Pancreas (tissue), 10 donors: ENCODE measurements around the gene TRIM3. TPM values are rescaled to one million over a fixed set of nuclear protein-coding genes. Genes with fewer than 3 reads are reported as not detected.
A peak's percentile ranks its signal among the peaks of the same experiment; 100 is the strongest.

Experiments
- ATAC-seq, 4 donors: fragments of 200-7000 bp; cut with Tn5 transposase; one replicate each; pipeline versions ENCODE4 v1.8.0 to v1.9.1; 2020; ENCODE audit warnings: mild to moderate bottlenecking in 4 of 4, moderate library complexity in 4 of 4
- DNase-seq, 6 donors: peaks; one replicate each; pipeline ENCODE4 v3.0.0-alpha.2; 2020
- FAIRE-seq: peaks from 2 replicates; lab custom pipeline; 2012; peaks lifted over from hg19 to GRCh38; lab: Jason Lieb, UNC
- H3K27ac ChIP-seq, 4 donors: fragments of 200-600 bp; sonication (generic); 1 replicate in 3 of 4; 2 replicates in 1 of 4; pipeline versions ENCODE4 v1.5.0 to v1.8.0; 2020
- H3K27me3 ChIP-seq, 4 donors: fragments of 200-600 bp; one replicate each; pipeline ENCODE4 v1.8.0; 2021
- H3K36me3 ChIP-seq, 3 donors: fragments of 200-600 bp; sonication (generic) in 1 of 3; one replicate each; pipeline versions ENCODE4 v1.5.0 to v1.8.0; 2020 to 2021
- H3K4me1 ChIP-seq, 3 donors: fragments of 200-600 bp; one replicate each; pipeline ENCODE4 v1.8.0; 2021
- H3K4me3 ChIP-seq, 4 donors: fragments of 200-600 bp; sonication (generic) in 2 of 4; one replicate each; pipeline versions ENCODE4 v1.5.0 to v1.8.0; 2020 to 2021
- H3K9me3 ChIP-seq, 4 donors: fragments of 200-600 bp; one replicate each; pipeline ENCODE4 v1.8.0; 2021
- CTCF ChIP-seq, 4 donors: fragments of 200-600 bp; sonication (generic) in 3 of 4; IDR thresholded peaks; one replicate each; pipeline versions ENCODE4 v1.5.0 to v1.8.0; 2021; ENCODE audit warnings: antibody characterized with exemption in 4 of 4
- WGBS, 2 donors: extraction: QIAGEN DNeasy Blood & Tissue Kit; methylation state at CpG; one replicate each; pipeline ENCODE4 v1.1.7; 2013; 5-methylcytosine and 5-hydroxymethylcytosine counted together
- intact Hi-C, 3 donors: fragments of 100-400 bp; cut with DNase I; formaldehyde crosslinking; loops; one replicate each; pipeline versions ENCODE4 v1.11.1 to v1.14.2; 2022
- polyA plus RNA-seq, 2 donors: library from polyadenylated mRNA; stranded (reverse); fragments of 200-250 nt; gene quantifications; one replicate each; pipeline ENCODE4 v1.2.3, GENCODE V29; 2013
- total RNA-seq, 6 donors: library from RNA; stranded (reverse); fragmentation: NEBNext Ultra II Directional in 4 of 6; extraction: Animal tissue kit (Norgen Biotek cat#: 25700) in 4 of 6; gene quantifications; one replicate each; pipeline versions ENCODE4 v1.2.1 to v1.2.4, GENCODE V29; 2021 to 2023
- donor health status: healthy with polysubstance abuse.
- donor health status: DM: no; HTN: no; CAD: no; lungs with moderate emphysema.
- donor health status: DM: no; HTN: no; CAD: no.
- donor health status: control.
- donor health status: control.
- donor health status: Bipolar disorder and iron deficiency.
- donor health status: DM: yes; HTN: yes; CAD: no.
- donor health status: DM: no; HTN: no; CAD: no.
- donor health status: DM: no; HTN: no; CAD: no.
- donor health status: DM: yes; HTN: yes; CAD: no.

Gene TRIM3
- total and polyA plus RNA-seq, 8 donors, result 5.2 to 30.8 (median 7.6) TPM

- peaks cover 16 to 24% (median 21%) of the 10 kb centered on the region in 3 donors for H3K4me1 ChIP-seq
- peak; percentile 94 to 99 (median 98) for DNase-seq
- peak; percentile 83 for FAIRE-seq
- H3K27ac ChIP-seq, result peak within 1 kb of the TSS; percentile 87 to 94 (median 91)
- intact Hi-C loops, result no loop called here
- H3K27me3 ChIP-seq, result no peaks in the 10 kb centered on the region
- peak within 1 kb of the TSS; percentile 64 to 81 (median 77) for H3K4me3 ChIP-seq
- ATAC-seq, result peak; percentile 96 to 99 (median 98)
- no peak for TF ChIP-seq CTCF (IDR thresholded peaks at IDR 0.05)
- H3K9me3 ChIP-seq, result no peaks in the 10 kb centered on the region
- 0 to 1% methylated on average over 63 to 66 of the region's 66 CpGs for WGBS, 2 donors
- H3K36me3 ChIP-seq, result peaks cover 0 to 22% (median 14%) of the 10 kb centered on the region in 3 donors
These were observed 7.5 kb upstream of the TRIM3 start, which contains the start of the genes ARFIP2 and TIMM10B for GRCh38 chr11:6481012-6481923. ARFIP2 (minus strand) TSS chr11:6481331; CDS start chr11:6480421, 910 bp downstream. TIMM10B (plus strand) TSS chr11:6481501; CDS start chr11:6481517, 16 bp downstream.

- peak overlapping the region; percentile 64 to 81 (median 77) for H3K4me3 ChIP-seq
- H3K27ac ChIP-seq, result peak overlapping the region; percentile 87 to 94 (median 91)
- peaks cover 16 to 27% (median 24%) of the 10 kb centered on the region in 3 donors for H3K4me1 ChIP-seq
- DNase-seq, result no peak
- no peaks in the 10 kb centered on the region for H3K9me3 ChIP-seq
- H3K36me3 ChIP-seq, result peaks cover 0 to 22% (median 14%) of the 10 kb centered on the region in 3 donors
- intact Hi-C loops, result no loop called here
- no peak for FAIRE-seq
- TF ChIP-seq CTCF (IDR thresholded peaks at IDR 0.05), result no peak
- H3K27me3 ChIP-seq, result no peaks in the 10 kb centered on the region
- WGBS, 2 donors, result 21 to 26% methylated on average over 9 of the region's 9 CpGs
- ATAC-seq, result no peak
These were observed 6.7 kb upstream of the TRIM3 start for GRCh38 chr11:6480299-6480914.

- intact Hi-C loops, result no loop called here
These were observed 2.8 kb upstream of the TRIM3 start for GRCh38 chr11:6476571-6476970.

GRCh38 chr11:6475936-6476335, 2.2 kb upstream of the TRIM3 start:
- DNase-seq, result peak in 4 of 6 donors; percentile 68 to 82 (median 73)

More at GRCh38 chr11:6476571-6476970, 2.8 kb upstream of the TRIM3 start:
- ATAC-seq (no peak), DNase-seq (no peak), FAIRE-seq (no peak)
- H3K27me3 ChIP-seq, result no peaks in the 10 kb centered on the region
- 91 to 94% methylated on average over 4 of the region's 4 CpGs for WGBS, 2 donors
- TF ChIP-seq CTCF (IDR thresholded peaks at IDR 0.05), result no peak
- no peak overlapping the region for H3K4me3 ChIP-seq
- H3K9me3 ChIP-seq, result no peaks in the 10 kb centered on the region
- peak overlapping the region in 3 of 4 donors; percentile 17 to 94 (median 71) for H3K27ac ChIP-seq
- H3K4me1 ChIP-seq, result peaks cover 13 to 36% (median 19%) of the 10 kb centered on the region in 3 donors
- peaks cover 0 to 14% (median 14%) of the 10 kb centered on the region in 3 donors for H3K36me3 ChIP-seq

More at GRCh38 chr11:6475936-6476335, 2.2 kb upstream of the TRIM3 start:
- intact Hi-C loops, result no loop called here
- Histone ChIP-seq H3K4me3 (no peak overlapping the region), H3K9me3 (no peaks in the 10 kb centered on the region), H3K36me3 (peaks cover 0 to 14% (median 14%) of the 10 kb centered on the region in 3 donors), H3K27ac (peak overlapping the region; percentile 35 to 94 (median 81)), H3K4me1 (peaks cover 13 to 36% (median 19%) of the 10 kb centered on the region in 3 donors), H3K27me3 (no peaks in the 10 kb centered on the region)
- FAIRE-seq (no peak), ATAC-seq (peak; percentile 59 to 65 (median 64))
- no peak for TF ChIP-seq CTCF (IDR thresholded peaks at IDR 0.05)
- WGBS, 2 donors, result 25 to 35% methylated on average over 5 of the region's 5 CpGs
